GM12891 (cell line): ENCODE results near the gene MEF2D.

Source experiments
- DNase-seq: peaks from one replicate; pipeline ENCODE4 v3.0.0; 2011; ENCODE audit warnings: low spot score; ENCODE audit not compliant: insufficient read length
- FAIRE-seq: peaks from 2 replicates; lab custom pipeline; 2011; peaks lifted over from hg19 to GRCh38; lab: Jason Lieb, UNC
- PAX5 ChIP-seq: IDR thresholded peaks from 2 replicates; pipeline ENCODE4 v1.6.1; 2011; ENCODE audit warnings: low read length, moderate library complexity, mild to moderate bottlenecking; ENCODE audit not compliant: insufficient read depth, severe bottlenecking
- POLR2A ChIP-seq: IDR thresholded peaks from 2 replicates; pipeline ENCODE4 v1.6.1; 2011; ENCODE audit warnings: low read depth, low read length, control low read depth
- POLR2AphosphoS5 ChIP-seq: IDR thresholded peaks from 2 replicates; pipeline ENCODE4 v1.6.1; 2011; ENCODE audit warnings: low read depth, low read length, control low read depth
- POU2F2 ChIP-seq: IDR thresholded peaks from 2 replicates; pipeline ENCODE4 v1.6.1; 2011; ENCODE audit warnings: low read depth, mild to moderate bottlenecking, control low read depth, low read length, moderate library complexity
- SPI1 ChIP-seq: IDR thresholded peaks from 2 replicates; pipeline ENCODE4 v1.6.1; 2011; ENCODE audit warnings: low read depth, low read length, control low read depth
- TAF1 ChIP-seq: IDR thresholded peaks from 2 replicates; pipeline ENCODE4 v1.6.1; 2011; ENCODE audit warnings: low read depth, low read length, control low read depth

The MEF2D gene

DNA sequence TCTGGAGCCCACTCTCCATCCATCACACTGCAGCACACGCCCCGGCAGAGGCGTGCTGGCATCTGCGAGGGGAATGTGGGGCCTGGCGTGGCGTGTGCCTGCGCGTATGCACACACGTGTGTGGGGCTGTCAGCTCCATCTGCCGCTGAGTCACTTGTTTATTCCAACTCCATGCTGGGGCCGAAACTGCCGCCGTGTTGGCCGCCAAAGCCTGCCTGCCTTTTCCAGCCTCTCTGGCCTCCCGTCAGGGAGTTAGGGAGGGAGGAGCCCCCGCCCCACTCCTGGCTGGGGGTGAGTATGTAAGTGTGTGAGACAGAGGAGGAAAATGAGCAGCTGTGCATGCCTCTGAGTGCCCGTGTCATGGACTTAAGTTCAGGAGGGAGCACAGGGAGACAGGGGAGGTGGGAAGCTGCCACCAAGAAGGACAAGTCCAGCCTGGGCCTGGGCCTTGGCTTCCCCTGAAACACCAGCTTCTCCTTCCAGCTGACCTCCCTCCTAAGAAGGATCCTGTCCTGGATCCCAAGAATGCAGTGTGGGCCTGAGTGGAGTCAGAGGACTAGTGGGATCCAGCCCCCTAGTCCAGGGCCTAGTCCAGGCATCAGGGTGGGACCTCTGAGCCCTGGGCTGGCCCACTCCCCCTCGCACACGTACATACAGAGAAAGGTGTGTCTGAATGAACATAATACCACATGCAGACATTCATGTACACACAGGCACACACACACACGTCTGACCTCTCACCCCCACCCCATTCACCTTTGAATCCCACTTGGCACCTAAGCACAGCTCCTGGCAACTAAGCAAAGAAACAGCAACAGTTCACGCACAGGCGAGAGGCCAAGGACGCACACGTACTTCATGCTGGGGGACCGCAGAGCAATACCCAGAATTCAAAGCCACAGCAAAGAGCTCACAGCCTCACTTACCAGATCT, 24.7 kb downstream of the MEF2D start:
- DNase-seq (no peak), FAIRE-seq (no peak)
- TF ChIP-seq POLR2A: no peak
- no peak for TF ChIP-seq POU2F2
- TF ChIP-seq POLR2AphosphoS5: no peak; the same call in 1 of the 2 replicates
- no peak for TF ChIP-seq TAF1
- no peak for TF ChIP-seq PAX5
- TF ChIP-seq SPI1: no peak

DNA sequence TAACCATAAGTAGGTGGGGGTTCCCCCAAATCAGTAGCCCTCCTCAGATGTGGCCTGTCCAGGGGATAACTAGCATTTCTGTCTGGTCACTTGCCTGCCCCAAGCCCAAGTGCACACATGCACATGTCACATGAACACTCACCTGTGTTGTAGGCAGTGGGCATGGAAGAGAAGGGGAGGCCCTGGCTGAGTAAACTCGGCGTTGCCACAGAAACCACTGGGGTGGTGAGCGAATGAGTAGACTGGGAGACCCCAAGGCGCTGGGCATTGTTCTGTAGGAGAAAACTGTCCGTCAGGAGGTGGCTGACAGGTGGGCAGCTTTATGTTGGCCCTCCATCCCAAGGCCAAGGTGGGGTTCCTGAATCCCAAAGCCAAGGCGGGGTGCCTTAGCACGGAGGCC, 25.6 kb downstream of the MEF2D start:
- DNase-seq (no peak), FAIRE-seq (no peak)
- TF ChIP-seq TAF1 (no peak), PAX5 (no peak), POLR2AphosphoS5 (no peak), POU2F2 (no peak), SPI1 (no peak), POLR2A (no peak)

GRCh38 chr1:156471496-156472490, 28.8 kb downstream of the MEF2D start:
- DNase-seq (no peak), FAIRE-seq (no peak)
- no peak; the same call in 1 of the 2 replicates for TF ChIP-seq POLR2AphosphoS5
- TF ChIP-seq SPI1: no peak

GRCh38 chr1:156470473-156470872, 30.1 kb downstream of the MEF2D start:
- no peak for DNase-seq
- no peak for FAIRE-seq
- no peak for TF ChIP-seq POLR2AphosphoS5
- no peak for TF ChIP-seq PAX5
- no peak for TF ChIP-seq POLR2A

GRCh38 chr1:156468693-156469345, 31.8 kb downstream of the MEF2D start:
- FAIRE-seq: no peak
- no peak for DNase-seq

GRCh38 chr1:156467906-156468305, 32.7 kb downstream of the MEF2D start:
- FAIRE-seq: no peak
- no peak for TF ChIP-seq POU2F2
- TF ChIP-seq PAX5: no peak
- TF ChIP-seq POLR2AphosphoS5: no peak
- no peak for DNase-seq

More at GRCh38 chr1:156468693-156469345, 31.8 kb downstream of the MEF2D start:
- TF ChIP-seq POLR2AphosphoS5: no peak
- TF ChIP-seq POU2F2: no peak
- no peak for TF ChIP-seq SPI1
- no peak for TF ChIP-seq POLR2A
- TF ChIP-seq TAF1: no peak
- TF ChIP-seq PAX5: no peak

- TF ChIP-seq PAX5: no peak
- FAIRE-seq (no peak), DNase-seq (no peak)
Measured at GRCh38 chr1:156467385-156467784, 33.2 kb downstream of the MEF2D start.

GRCh38 chr1:156465747-156466365, 34.7 kb downstream of the MEF2D start:
- no peak for DNase-seq
- FAIRE-seq: no peak
- TF ChIP-seq TAF1 (no peak), POLR2A (no peak), POLR2AphosphoS5 (no peak), POU2F2 (no peak), SPI1 (no peak), PAX5 (no peak)

GRCh38 chr1:156464825-156465452, 35.6 kb downstream of the MEF2D start:
- TF ChIP-seq POU2F2 (no peak), TAF1 (no peak), POLR2A (peak; percentile 45; the same call in 1 of the 2 replicates), POLR2AphosphoS5 (peak; percentile 60; the same call in 1 of the 2 replicates)
- FAIRE-seq (no peak), DNase-seq (no peak)
